Prostate gland (tissue), 2 donors: ENCODE data around the gene ZNF813. TPM values are rescaled to one million over a fixed set of nuclear protein-coding genes. Genes with fewer than 3 reads are reported as not detected.

Experiments
- DNase-seq: peaks from one replicate; pipeline ENCODE4 v3.0.0-alpha.2; 2019; ENCODE audit warnings: low spot score
- H3K27ac ChIP-seq, 2 donors: fragments of 200-600 bp; sonication (generic); 2 replicates each; pipeline ENCODE4 v1.5.1; 2017 to 2019
- H3K27me3 ChIP-seq: fragments of 200-600 bp; sonication (generic); replicated peaks from 2 replicates; pipeline ENCODE4 v1.5.1; 2019; ENCODE audit not compliant: insufficient read depth
- H3K36me3 ChIP-seq, 2 donors: fragments of 200-600 bp; sonication (generic); 1 replicate in 1 of 2; 2 replicates in 1 of 2; pipeline versions ENCODE4 v1.5.1 to v1.8.1; 2017 to 2019
- H3K4me1 ChIP-seq: fragments of 200-600 bp; sonication (generic); replicated peaks from 2 replicates; pipeline ENCODE4 v1.5.1; 2019
- H3K4me3 ChIP-seq, 2 donors: fragments of 200-600 bp; sonication (generic); 2 replicates each; pipeline ENCODE4 v1.5.1; 2017 to 2019
- H3K9me3 ChIP-seq: fragments of 200-600 bp; sonication (generic); 2 replicates; pipeline ENCODE4 v1.5.1; 2017
- CTCF ChIP-seq, 4 experiments: fragments of 200-600 bp in 2 of 4; fragments of 450-650 bp in 2 of 4; sonication (generic) in 2 of 4; IDR thresholded peaks; 1 replicate in 3 of 4; 2 replicates in 1 of 4; pipeline ENCODE4 v1.5.1; 2016 to 2019; ENCODE audit warnings: antibody characterized with exemption in 4 of 4, mild to moderate bottlenecking in 2 of 4, moderate library complexity in 2 of 4
- POLR2A ChIP-seq: fragments of 450-650 bp; IDR thresholded peaks from one replicate; pipeline ENCODE4 v1.6.1; 2016; ENCODE audit warnings: antibody characterized with exemption, mild to moderate bottlenecking
- POLR2AphosphoS5 ChIP-seq: sonication (generic); formaldehyde crosslinking; IDR thresholded peaks from one replicate; pipeline ENCODE4 v1.6.1; 2017; ENCODE audit warnings: antibody characterized with exemption
- WGBS: methylation state at CpG from one replicate; pipeline ENCODE4 v1.1.5; 2018; 5-methylcytosine and 5-hydroxymethylcytosine counted together
- intact Hi-C: fragments of 100-400 bp; cut with DNase I; formaldehyde crosslinking; loops from one replicate; pipeline ENCODE4 v1.14.2; 2022
- total RNA-seq, 2 donors: library from RNA; depleted of rRNA; stranded (reverse); fragments of >200 nt; gene quantifications; one replicate each; pipeline ENCODE4 v1.1.0, GENCODE V29; 2016

The ZNF813 gene
- total RNA-seq, 2 donors from 2014 or later: 6.8 to 9.1 TPM

- peak overlapping the region; percentile 82 to 83 for H3K27ac ChIP-seq
- H3K4me1 ChIP-seq: no peaks in the 10 kb centered on the region
- DNase-seq: no peak
- 65% methylated on average over 9 of the region's 11 CpGs for WGBS
- TF ChIP-seq POLR2AphosphoS5 (no peak), CTCF (IDR thresholded peaks at IDR 0.05) (no peak), POLR2A (no peak)
- intact Hi-C loops: no loop called here
- no peaks in the 10 kb centered on the region for H3K27me3 ChIP-seq
- H3K36me3 ChIP-seq: no peaks in the 10 kb centered on the region
- peak overlapping the region; percentile 58 to 63 for H3K4me3 ChIP-seq
- no peaks in the 10 kb centered on the region for H3K9me3 ChIP-seq
Observed at GRCh38 chr19:53537121-53537520, 69.6 kb downstream of the ZNF813 start.

GRCh38 chr19:53537521-53538377 lies 70.2 kb downstream of the ZNF813 start, which contains the start of gene ZNF331:
Gene ZNF331 (plus strand): TSS chr19:53538145. CDS start chr19:53569377, 31,232 bp downstream.
- Histone ChIP-seq H3K27me3 (no peaks in the 10 kb centered on the region), H3K4me3 (peak within 1 kb of the TSS; percentile 58 to 63), H3K9me3 (no peaks in the 10 kb centered on the region), H3K4me1 (no peaks in the 10 kb centered on the region), H3K36me3 (no peaks in the 10 kb centered on the region), H3K27ac (peak within 1 kb of the TSS; percentile 82 to 83)
- WGBS: 46% methylated on average over 77 of the region's 81 CpGs
- DNase-seq: peak; percentile 68
- intact Hi-C loops: no loop called here
- peak; percentile 69 for TF ChIP-seq POLR2A
- TF ChIP-seq POLR2AphosphoS5: peak; percentile 79
- TF ChIP-seq CTCF (IDR thresholded peaks at IDR 0.05): peak in 2 of 4 experiments; percentile 52 to 76

GRCh38 chr19:53538378-53539109 lies 71.0 kb downstream of the ZNF813 start:
- H3K36me3 ChIP-seq: no peaks in the 10 kb centered on the region
- H3K27ac ChIP-seq: peak overlapping the region; percentile 82 to 83
- 54% methylated on average over 36 of the region's 36 CpGs for WGBS
- H3K4me3 ChIP-seq: peak overlapping the region; percentile 58 to 63
- no peaks in the 10 kb centered on the region for H3K9me3 ChIP-seq
- intact Hi-C loops: no loop called here
- TF ChIP-seq POLR2A (peak; percentile 10), CTCF (IDR thresholded peaks at IDR 0.05) (no peak)
- no peaks in the 10 kb centered on the region for H3K4me1 ChIP-seq
- no peaks in the 10 kb centered on the region for H3K27me3 ChIP-seq
- no peak for DNase-seq

- Histone ChIP-seq H3K36me3 (no peaks in the 10 kb centered on the region), H3K9me3 (no peaks in the 10 kb centered on the region), H3K4me1 (no peaks in the 10 kb centered on the region), H3K4me3 (no peak overlapping the region), H3K27me3 (no peaks in the 10 kb centered on the region), H3K27ac (no peak overlapping the region)
- TF ChIP-seq POLR2A: no peak
- TF ChIP-seq POLR2AphosphoS5: no peak
- TF ChIP-seq CTCF (IDR thresholded peaks at IDR 0.05): no peak
- DNase-seq: no peak
- WGBS: 59% methylated on average over 4 of the region's 4 CpGs
- intact Hi-C loops: no loop called here
Observed at GRCh38 chr19:53540091-53540490, 72.6 kb downstream of the ZNF813 start.
